MM.1S (cell line): ENCODE results near the gene FALEC.

Source experiments
- DNase-seq: peaks from one replicate; pipeline ENCODE4 v3.0.0-alpha.2; 2015
- H2AFZ ChIP-seq: fragments of 300-600 bp; sonication (generic); 2 replicates; pipeline ENCODE4 v1.6.0; 2016; ENCODE audit warnings: antibody characterized with exemption, low read length
- H3F3A ChIP-seq: fragments of 300-600 bp; sonication (generic); 2 replicates; pipeline ENCODE4 v1.6.1; 2016; ENCODE audit warnings: mild to moderate bottlenecking, antibody characterized with exemption, low read length, moderate library complexity, mixed read lengths; ENCODE audit not compliant: insufficient read depth
- H3K27ac ChIP-seq: fragments of 300-600 bp; sonication (generic); 2 replicates; pipeline ENCODE4 v1.5.1; 2016; ENCODE audit warnings: mild to moderate bottlenecking, low read length
- H3K27me3 ChIP-seq: fragments of 300-600 bp; sonication (generic); replicated peaks from 2 replicates; pipeline ENCODE4 v1.6.0; 2016; ENCODE audit warnings: low read length; ENCODE audit not compliant: insufficient read depth
- H3K36me3 ChIP-seq: fragments of 300-600 bp; sonication (generic); replicated peaks from 2 replicates; pipeline ENCODE4 v1.6.1; 2016; ENCODE audit warnings: mild to moderate bottlenecking, low read length, mixed read lengths; ENCODE audit not compliant: insufficient read depth
- H3K4me1 ChIP-seq: fragments of 300-600 bp; sonication (generic); 2 replicates; pipeline ENCODE4 v1.6.1; 2016; ENCODE audit warnings: low read length, mixed read lengths
- H3K4me2 ChIP-seq: fragments of 300-600 bp; sonication (generic); 2 replicates; pipeline ENCODE4 v1.6.0; 2016; ENCODE audit warnings: low read depth, low read length
- H3K4me3 ChIP-seq: fragments of 300-600 bp; sonication (generic); 2 replicates; pipeline ENCODE4 v1.5.1; 2016; ENCODE audit warnings: low read length, mixed read lengths
- H3K79me2 ChIP-seq: fragments of 300-600 bp; sonication (generic); 2 replicates; pipeline ENCODE4 v1.6.1; 2016; ENCODE audit warnings: mixed run types, low read length, mixed read lengths
- H3K9ac ChIP-seq: fragments of 300-600 bp; sonication (generic); 2 replicates; pipeline ENCODE4 v1.6.1; 2016; ENCODE audit warnings: low read length, mixed read lengths
- H3K9me2 ChIP-seq: fragments of 300-600 bp; sonication (generic); replicated peaks from 2 replicates; pipeline ENCODE4 v1.6.1; 2016; ENCODE audit warnings: mild to moderate bottlenecking, low read length, mixed read lengths; ENCODE audit not compliant: insufficient read depth
- H3K9me3 ChIP-seq: fragments of 300-600 bp; sonication (generic); replicated peaks from 2 replicates; pipeline ENCODE4 v1.6.1; 2016; ENCODE audit warnings: mild to moderate bottlenecking, low read length, mixed read lengths; ENCODE audit not compliant: insufficient read depth
- H4K20me1 ChIP-seq: fragments of 300-600 bp; sonication (generic); 2 replicates; pipeline ENCODE4 v1.6.1; 2016; ENCODE audit warnings: mild to moderate bottlenecking, low read length, moderate library complexity, mixed read lengths; ENCODE audit not compliant: insufficient read depth
- CTCF ChIP-seq: fragments of 300-600 bp; sonication (generic); IDR thresholded peaks from 2 replicates; pipeline ENCODE4 v1.5.1; 2016; ENCODE audit warnings: antibody characterized with exemption, low read length, mixed read lengths
- EZH2 ChIP-seq: fragments of 300-600 bp; sonication (generic); optimal IDR thresholded peaks from 2 replicates; pipeline ENCODE3; 2017; ENCODE audit warnings: low read depth, mild to moderate bottlenecking, antibody characterized with exemption, low read length, mixed read lengths
- EZH2phosphoT487 ChIP-seq: fragments of 300-600 bp; sonication (generic); IDR thresholded peaks from 2 replicates; pipeline ENCODE4 v1.6.1; 2018; ENCODE audit warnings: antibody characterized with exemption, low read length

FALEC gene

GRCh38 chr1:150532860-150533259 is 17.3 kb downstream of the FALEC start:
- Histone ChIP-seq H3K9ac (no peak overlapping the region), H3F3A (no peaks in the 10 kb centered on the region), H3K4me1 (no peaks in the 10 kb centered on the region), H3K9me3 (no peaks in the 10 kb centered on the region), H3K27ac (no peak overlapping the region), H3K36me3 (no peaks in the 10 kb centered on the region), H2AFZ (no peak overlapping the region), H3K79me2 (no peaks in the 10 kb centered on the region), H3K4me2 (no peak overlapping the region), H3K9me2 (no peaks in the 10 kb centered on the region), H3K4me3 (no peak overlapping the region), H3K27me3 (no peaks in the 10 kb centered on the region), H4K20me1 (no peaks in the 10 kb centered on the region)
- DNase-seq = no peak
- no peak for TF ChIP-seq EZH2
- no peak for TF ChIP-seq CTCF

GRCh38 chr1:150534002-150534401 is 18.4 kb downstream of the FALEC start:
- H3K4me2 ChIP-seq = no peak overlapping the region
- H3K9me2 ChIP-seq = no peaks in the 10 kb centered on the region
- H3K4me1 ChIP-seq = no peaks in the 10 kb centered on the region
- H4K20me1 ChIP-seq = no peaks in the 10 kb centered on the region
- no peak overlapping the region for H3K4me3 ChIP-seq
- no peak overlapping the region for H2AFZ ChIP-seq
- no peak overlapping the region for H3K27ac ChIP-seq
- no peak for TF ChIP-seq EZH2
- TF ChIP-seq EZH2phosphoT487 = no peak
- no peak for TF ChIP-seq CTCF
- H3K9ac ChIP-seq = no peak overlapping the region
- DNase-seq = no peak
- H3F3A ChIP-seq = no peaks in the 10 kb centered on the region
- no peaks in the 10 kb centered on the region for H3K27me3 ChIP-seq
- no peaks in the 10 kb centered on the region for H3K36me3 ChIP-seq
- no peaks in the 10 kb centered on the region for H3K79me2 ChIP-seq
- H3K9me3 ChIP-seq = no peaks in the 10 kb centered on the region

GRCh38 chr1:150535511-150536287 is 20.1 kb downstream of the FALEC start:
- no peak overlapping the region for H2AFZ ChIP-seq
- no peaks in the 10 kb centered on the region for H3K4me1 ChIP-seq
- no peaks in the 10 kb centered on the region for H3K79me2 ChIP-seq
- H3K4me3 ChIP-seq = no peak overlapping the region
- no peak overlapping the region for H3K4me2 ChIP-seq
- H3K27me3 ChIP-seq = no peaks in the 10 kb centered on the region
- TF ChIP-seq EZH2 = no peak
- no peak for TF ChIP-seq CTCF
- TF ChIP-seq EZH2phosphoT487 = no peak
- H3K36me3 ChIP-seq = no peaks in the 10 kb centered on the region
- no peaks in the 10 kb centered on the region for H3F3A ChIP-seq
- H3K9me2 ChIP-seq = no peaks in the 10 kb centered on the region
- no peak overlapping the region for H3K9ac ChIP-seq
- H4K20me1 ChIP-seq = no peaks in the 10 kb centered on the region
- no peak overlapping the region for H3K27ac ChIP-seq
- DNase-seq = no peak
- no peaks in the 10 kb centered on the region for H3K9me3 ChIP-seq
